HG03469 (cell line): ENCODE results near the gene ZNF3.
A peak's percentile ranks its signal among the peaks of the same experiment; 100 is the strongest.

Source experiments
- ATAC-seq: cut with Tn5 transposase; IDR thresholded peaks from one replicate; pipeline ENCODE4 v1.9.1; 2021; ENCODE audit warnings: mild to moderate bottlenecking, moderate library complexity, moderate number of reproducible peaks; ENCODE audit not compliant: unreplicated experiment

ZNF3 gene

GRCh38 chr7:100088621-100089457 lies 7.3 kb upstream of the ZNF3 start, which contains the start of gene COPS6:
TSS of gene COPS6 (plus strand) at chr7:100088969. CDS start at chr7:100088991, 22 bp downstream.
- ATAC-seq: no peak

GRCh38 chr7:100088095-100088620 lies 6.6 kb upstream of the ZNF3 start:
- no peak for ATAC-seq

- ATAC-seq: no peak
Measured at GRCh38 chr7:100087055-100087750, 5.7 kb upstream of the ZNF3 start.

- ATAC-seq: no peak
Measured at GRCh38 chr7:100085515-100085914, 4.0 kb upstream of the ZNF3 start.

GRCh38 chr7:100082978-100083377 lies 1.5 kb upstream of the ZNF3 start:
- ATAC-seq: no peak

GRCh38 chr7:100080907-100081534 lies 502 bp downstream of the ZNF3 start:
- ATAC-seq: peak; percentile 6

GRCh38 chr7:100079024-100079560 lies 2.4 kb downstream of the ZNF3 start:
- ATAC-seq: no peak

- ATAC-seq: no peak
Measured at GRCh38 chr7:100077205-100077604, 4.3 kb downstream of the ZNF3 start.

GRCh38 chr7:100075418-100075817 lies 6.1 kb downstream of the ZNF3 start:
- ATAC-seq: no peak

GRCh38 chr7:100074841-100075240 lies 6.7 kb downstream of the ZNF3 start:
- ATAC-seq: no peak

- ATAC-seq: no peak
Measured at GRCh38 chr7:100072462-100072861, 9.1 kb downstream of the ZNF3 start.

- no peak for ATAC-seq
Measured at GRCh38 chr7:100071018-100071723, 10.4 kb downstream of the ZNF3 start.

GRCh38 chr7:100069991-100070390 lies 11.5 kb downstream of the ZNF3 start:
- no peak for ATAC-seq

- ATAC-seq: no peak
Measured at GRCh38 chr7:100066953-100067352, 14.6 kb downstream of the ZNF3 start.

- ATAC-seq: no peak
Measured at GRCh38 chr7:100065452-100066186, 15.9 kb downstream of the ZNF3 start.

- ATAC-seq: no peak
Measured at GRCh38 chr7:100064162-100064561, 17.4 kb downstream of the ZNF3 start.

- ATAC-seq: no peak
Measured at GRCh38 chr7:100063376-100063775, 18.1 kb downstream of the ZNF3 start.

- ATAC-seq: no peak
Measured at GRCh38 chr7:100061518-100062193, 19.9 kb downstream of the ZNF3 start.

- ATAC-seq: no peak
Measured at GRCh38 chr7:100059251-100059739, 22.2 kb downstream of the ZNF3 start.
